HG02884 (cell line): ENCODE results near the gene MAP3K5.
"Not testable (repeated sequence)": the region's sequence is repeated elsewhere in the genome, so short reads cannot be mapped to it uniquely, and the experiment has no call there.

Source experiments
- ATAC-seq: cut with Tn5 transposase; IDR thresholded peaks from one replicate; pipeline ENCODE4 v1.9.1; 2021; ENCODE audit warnings: mild to moderate bottlenecking, moderate library complexity; ENCODE audit not compliant: unreplicated experiment

Gene MAP3K5

GRCh38 chr6:136792410-136793262 lies at the start of gene MAP3K5:
TSS of gene MAP3K5 (minus strand) at chr6:136792477. CDS start at chr6:136792157, 320 bp downstream.
- ATAC-seq, result peak; percentile 57

GRCh38 chr6:136840276-136841001 lies 48.2 kb upstream of the MAP3K5 start:
- ATAC-seq, result no peak

- ATAC-seq, result no peak
Measured at GRCh38 chr6:136831873-136832562, 39.7 kb upstream of the MAP3K5 start.

GRCh38 chr6:136826216-136826615 lies 33.9 kb upstream of the MAP3K5 start:
- ATAC-seq, result no peak

GRCh38 chr6:136823128-136823660 lies 30.9 kb upstream of the MAP3K5 start:
- no peak for ATAC-seq

- ATAC-seq, result peak; percentile 94
Measured at GRCh38 chr6:136822376-136823127, 30.3 kb upstream of the MAP3K5 start, which contains the start of gene PEX7. TSS of gene PEX7 (plus strand) at chr6:136822592. CDS start at chr6:136822666, 74 bp downstream.

- ATAC-seq, result peak; percentile 2
Measured at GRCh38 chr6:136822046-136822375, 29.7 kb upstream of the MAP3K5 start.

- ATAC-seq, result no peak
Measured at GRCh38 chr6:136820561-136820960, 28.3 kb upstream of the MAP3K5 start.

GRCh38 chr6:136816656-136817055 lies 24.4 kb upstream of the MAP3K5 start:
- no peak for ATAC-seq

- ATAC-seq, result not testable (repeated sequence)
Measured at GRCh38 chr6:136815608-136816007, 23.3 kb upstream of the MAP3K5 start.

- ATAC-seq, result no peak
Measured at GRCh38 chr6:136812174-136812573, 19.9 kb upstream of the MAP3K5 start.

GRCh38 chr6:136811272-136811671 lies 19.0 kb upstream of the MAP3K5 start:
- ATAC-seq, result no peak

- no peak for ATAC-seq
Measured at GRCh38 chr6:136809091-136809860, 17.0 kb upstream of the MAP3K5 start.

- no peak for ATAC-seq
Measured at GRCh38 chr6:136803608-136804007, 11.3 kb upstream of the MAP3K5 start.

GRCh38 chr6:136801581-136801980 lies 9.3 kb upstream of the MAP3K5 start:
- ATAC-seq, result no peak

- no peak for ATAC-seq
Measured at GRCh38 chr6:136798044-136798443, 5.8 kb upstream of the MAP3K5 start.

GRCh38 chr6:136795996-136796395 lies 3.7 kb upstream of the MAP3K5 start:
- no peak for ATAC-seq

- no peak for ATAC-seq
Measured at GRCh38 chr6:136795386-136795785, 3.1 kb upstream of the MAP3K5 start.

- ATAC-seq, result no peak
Measured at GRCh38 chr6:136793363-136793762, 1.1 kb upstream of the MAP3K5 start.

GRCh38 chr6:136792095-136792409 lies 225 bp downstream of the MAP3K5 start:
- no peak for ATAC-seq
